Activated B cell treated with CpG ODN at 0.5 μM for 24 hours (primary cell): Measurements from ENCODE around the gene HOOK1. TPM values are rescaled to one million over a fixed set of nuclear protein-coding genes. Genes with fewer than 3 reads are reported as not detected.

Experiments
- ATAC-seq: fragments of 200-7000 bp; cut with Tn5 transposase; one replicate; pipeline ENCODE4 v1.10.0; 2021; ENCODE audit warnings: low read depth, mild to moderate bottlenecking, moderate library complexity
- CTCF ChIA-PET: fragments of 350-600 bp; sonication (Branson Sonifier 250); formaldehyde crosslinking; loops from one replicate; lab custom pipeline; 2021; ENCODE audit warnings: antibody characterized with exemption; lab: Charles Lee
- POLR2A ChIA-PET: fragments of 350-600 bp; sonication (Branson Sonifier 250); formaldehyde crosslinking; loops from one replicate; lab custom pipeline; 2021; ENCODE audit warnings: antibody characterized with exemption; lab: Charles Lee
- DNase-seq: peaks from one replicate; pipeline ENCODE4 v3.0.0; 2022
- H3K27ac Mint-ChIP-seq: one replicate; pipeline ENCODE4 v1.8.0; 2020; ENCODE audit warnings: mixed read lengths
- H3K27me3 Mint-ChIP-seq: one replicate; pipeline ENCODE4 v1.8.0; 2021; ENCODE audit warnings: mixed read lengths
- H3K36me3 Mint-ChIP-seq: one replicate; pipeline ENCODE4 v1.8.0; 2021; ENCODE audit warnings: low read depth, mixed read lengths
- H3K4me1 Mint-ChIP-seq: one replicate; pipeline ENCODE4 v1.8.0; 2021; ENCODE audit warnings: mixed read lengths
- H3K4me3 Mint-ChIP-seq: one replicate; pipeline ENCODE4 v1.8.0; 2020; ENCODE audit warnings: mild to moderate bottlenecking, mixed read lengths
- H3K9me3 Mint-ChIP-seq: one replicate; pipeline ENCODE4 v1.8.0; 2020; ENCODE audit warnings: mixed read lengths
- intact Hi-C: fragments of 100-400 bp; cut with micrococcal nuclease; formaldehyde crosslinking; loops from one replicate; pipeline ENCODE4 v1.15.1; 2024
- total RNA-seq: library from RNA; stranded (reverse); gene quantifications from 2 replicates; pipeline ENCODE4 v1.2.3, GENCODE V29; 2022
- TF ChIP-seq, protein P1 (sequence below): fragments of 200-600 bp; IDR thresholded peaks from one replicate; pipeline ENCODE4 v1.8.0; 2022; ENCODE audit warnings: antibody characterized with exemption, mild to moderate bottlenecking

HOOK1 gene
- 9.9 and 11.5 TPM in 2 replicates for total RNA-seq

DNA sequence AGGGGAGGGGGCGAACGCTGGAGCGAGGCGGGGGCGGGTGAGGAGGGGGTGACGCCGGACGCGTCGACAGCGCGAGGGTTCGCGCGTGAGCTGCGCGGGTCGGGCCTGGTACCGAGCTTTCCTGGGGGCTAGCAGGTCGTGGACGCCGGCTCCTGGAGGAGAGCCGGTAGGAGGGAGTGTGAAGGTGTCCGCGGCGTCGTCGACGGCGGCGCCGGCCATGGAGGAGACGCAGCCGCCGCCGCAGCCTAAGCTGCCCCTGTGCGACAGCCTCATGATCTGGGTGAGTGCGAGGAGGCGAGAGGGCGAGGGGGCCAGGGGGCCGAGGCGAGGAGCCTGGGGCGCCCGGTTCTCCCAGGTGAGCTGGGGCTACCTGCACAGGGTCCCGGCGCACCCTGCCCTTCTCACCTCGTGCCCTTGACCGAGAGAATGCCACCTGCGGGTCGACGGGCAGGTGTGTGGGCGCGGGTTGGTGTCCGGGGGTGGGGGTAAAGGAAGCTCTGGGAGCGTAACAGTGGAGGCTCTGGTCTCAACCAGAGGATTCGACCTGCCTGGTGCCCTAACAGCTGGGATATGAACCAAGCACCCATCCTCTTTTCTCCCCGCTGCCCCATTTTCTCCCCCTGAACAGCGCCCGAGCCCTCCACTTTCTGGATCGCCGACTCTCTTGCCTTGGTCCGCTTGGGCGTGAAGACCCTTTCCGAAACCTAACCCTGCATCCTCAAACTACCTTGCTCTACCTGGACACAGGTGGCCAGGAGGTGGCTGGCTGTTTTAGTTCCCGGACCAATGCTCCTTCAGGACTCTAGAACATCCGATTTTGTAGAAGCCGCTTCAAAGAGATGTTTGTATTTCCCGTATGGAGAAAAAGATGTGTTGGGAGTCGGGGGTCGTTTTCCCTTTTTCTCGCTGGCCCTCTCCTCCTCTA, at the start of gene HOOK1:
Gene HOOK1 (plus strand): TSS at position 49 of the 925 bp plus-strand sequence. CDS start 169 bp downstream, at position 218.
- no peaks in the 10 kb centered on the region for H3K36me3 Mint-ChIP-seq
- POLR2A ChIA-PET = interaction anchor here (0.6 to 2.0 kb wide), 2 partner anchors 308 to 1268 kb away, joined by 3 to 5 read pairs; partner anchors contain the start of gene OMA1
- H3K4me1 Mint-ChIP-seq = peaks cover 5% of the 10 kb centered on the region
- no peaks in the 10 kb centered on the region for H3K9me3 Mint-ChIP-seq
- H3K27ac Mint-ChIP-seq = peak within 1 kb of the TSS; percentile 78
- TF ChIP-seq, protein P1, sequence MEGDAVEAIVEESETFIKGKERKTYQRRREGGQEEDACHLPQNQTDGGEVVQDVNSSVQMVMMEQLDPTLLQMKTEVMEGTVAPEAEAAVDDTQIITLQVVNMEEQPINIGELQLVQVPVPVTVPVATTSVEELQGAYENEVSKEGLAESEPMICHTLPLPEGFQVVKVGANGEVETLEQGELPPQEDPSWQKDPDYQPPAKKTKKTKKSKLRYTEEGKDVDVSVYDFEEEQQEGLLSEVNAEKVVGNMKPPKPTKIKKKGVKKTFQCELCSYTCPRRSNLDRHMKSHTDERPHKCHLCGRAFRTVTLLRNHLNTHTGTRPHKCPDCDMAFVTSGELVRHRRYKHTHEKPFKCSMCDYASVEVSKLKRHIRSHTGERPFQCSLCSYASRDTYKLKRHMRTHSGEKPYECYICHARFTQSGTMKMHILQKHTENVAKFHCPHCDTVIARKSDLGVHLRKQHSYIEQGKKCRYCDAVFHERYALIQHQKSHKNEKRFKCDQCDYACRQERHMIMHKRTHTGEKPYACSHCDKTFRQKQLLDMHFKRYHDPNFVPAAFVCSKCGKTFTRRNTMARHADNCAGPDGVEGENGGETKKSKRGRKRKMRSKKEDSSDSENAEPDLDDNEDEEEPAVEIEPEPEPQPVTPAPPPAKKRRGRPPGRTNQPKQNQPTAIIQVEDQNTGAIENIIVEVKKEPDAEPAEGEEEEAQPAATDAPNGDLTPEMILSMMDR = no peak
- CTCF ChIA-PET = no interaction called here
- H3K4me3 Mint-ChIP-seq = no peak within 1 kb of the TSS
- intact Hi-C loops = loop anchor here (1.0 to 2.0 kb wide), 4 partner anchors 519 to 1269 kb away; partner anchors contain the start of genes JUN, MYSM1 and OMA1
- ATAC-seq (no peak), DNase-seq (no peak)
- H3K27me3 Mint-ChIP-seq = peaks cover 1% of the 10 kb centered on the region

DNA sequence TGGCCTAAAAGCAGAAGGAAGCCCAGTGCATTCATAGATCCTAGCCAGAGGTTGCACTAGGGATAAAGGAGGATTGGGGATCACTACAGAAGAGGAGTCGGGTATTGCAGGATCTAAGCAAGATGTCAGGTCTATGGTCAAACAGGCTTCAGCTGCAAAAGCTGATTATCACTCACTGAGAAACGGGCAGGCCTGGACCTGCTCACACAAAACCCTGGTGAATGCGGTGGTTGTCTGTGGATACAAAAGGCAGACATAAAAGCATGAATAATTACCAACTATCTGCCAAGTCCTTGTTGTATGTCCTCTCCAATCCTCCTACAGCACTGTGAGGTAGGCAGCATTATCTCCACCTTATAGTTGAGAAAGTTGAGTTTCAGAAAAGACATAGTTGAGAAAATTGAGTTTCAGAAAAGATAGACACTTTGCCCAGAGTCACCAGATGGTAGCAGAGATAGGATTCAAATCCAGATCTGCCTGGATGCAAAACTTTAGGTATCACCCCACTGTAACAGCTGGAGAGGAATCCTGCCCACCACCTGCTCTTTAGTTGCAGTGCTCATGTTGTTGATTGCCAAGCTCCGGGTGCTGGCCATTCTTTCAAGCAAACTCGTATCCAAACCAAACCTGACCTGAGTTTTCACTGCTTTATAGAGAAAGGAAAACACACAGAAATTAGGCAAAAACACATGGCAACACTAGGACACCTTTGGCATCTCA, 49.6 kb upstream of the HOOK1 start:
- no peak overlapping the region for H3K4me3 Mint-ChIP-seq
- CTCF ChIA-PET = no interaction called here
- ATAC-seq = no peak

DNA sequence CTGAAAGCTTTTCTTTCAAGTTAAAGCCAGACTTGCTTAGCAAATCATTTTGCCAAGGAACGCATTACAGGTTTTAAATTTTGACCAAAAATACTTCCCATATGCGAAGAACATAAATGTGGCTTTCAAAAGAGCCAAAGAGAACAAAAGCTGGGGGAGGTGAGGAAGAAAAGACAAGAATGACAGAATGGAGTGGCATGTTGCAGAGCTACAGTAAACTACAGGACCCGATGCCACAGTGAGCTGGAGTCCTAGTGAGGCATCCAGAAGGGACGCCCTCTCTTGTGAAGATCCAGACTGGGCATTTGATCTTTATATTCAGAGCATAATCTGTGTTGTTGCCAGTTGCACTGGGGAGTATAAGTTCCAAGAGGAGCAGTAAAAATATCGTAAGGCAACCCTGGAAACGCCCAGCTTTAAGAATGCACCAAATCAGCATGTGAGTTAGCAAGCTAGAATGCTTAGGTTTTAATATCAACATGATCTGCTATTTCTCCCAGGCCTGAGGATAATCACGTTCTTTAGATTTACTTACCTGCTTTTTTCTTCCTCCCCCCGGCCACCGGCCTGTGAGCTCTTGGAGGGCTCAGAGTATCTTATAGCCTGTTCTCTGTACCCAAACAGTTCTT, 48.4 kb upstream of the HOOK1 start:
- H3K4me3 Mint-ChIP-seq = no peak overlapping the region
- TF ChIP-seq, protein P1 = no peak
- H3K36me3 Mint-ChIP-seq = peaks cover 3% of the 10 kb centered on the region
- ChIA-PET POLR2A (no interaction called here), CTCF (interaction anchor here (1.2 kb wide), 1 partner anchor 181 kb away, joined by 3 read pairs; no protein-coding TSS in a partner anchor)
- H3K9me3 Mint-ChIP-seq = no peaks in the 10 kb centered on the region
- no peak overlapping the region for H3K27ac Mint-ChIP-seq
- no peaks in the 10 kb centered on the region for H3K4me1 Mint-ChIP-seq
- no peak for ATAC-seq
- DNase-seq = no peak
- intact Hi-C loops = no loop called here
- H3K27me3 Mint-ChIP-seq = no peaks in the 10 kb centered on the region

More for the DNA sequence above, 49.6 kb upstream of the HOOK1 start:
- Mint-ChIP-seq H3K36me3 (peaks cover 3% of the 10 kb centered on the region), H3K4me1 (no peaks in the 10 kb centered on the region), H3K27me3 (no peaks in the 10 kb centered on the region), H3K9me3 (no peaks in the 10 kb centered on the region), H3K27ac (no peak overlapping the region)
- POLR2A ChIA-PET = no interaction called here
- intact Hi-C loops = no loop called here
- DNase-seq = no peak
- TF ChIP-seq, protein P1 = no peak

DNA sequence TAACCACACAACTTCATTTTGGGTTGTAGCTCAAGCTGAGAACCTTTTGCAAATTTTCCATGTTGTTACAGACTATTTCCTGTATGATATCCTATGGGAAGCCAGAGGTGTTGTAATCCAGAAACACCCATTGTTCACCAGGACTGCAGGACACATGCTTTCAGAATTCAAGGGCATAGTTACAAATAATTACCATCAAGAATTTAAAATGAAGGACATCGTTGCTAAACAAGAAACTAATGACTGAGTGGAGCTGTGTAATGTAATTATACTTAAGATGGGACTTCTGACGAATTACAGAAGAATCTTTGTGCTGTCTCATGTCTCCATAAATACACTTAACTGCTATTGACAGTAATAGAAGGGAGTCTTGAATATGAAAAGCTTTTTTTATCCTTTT, 47.6 kb upstream of the HOOK1 start:
- no peaks in the 10 kb centered on the region for H3K9me3 Mint-ChIP-seq
- H3K4me3 Mint-ChIP-seq = no peak overlapping the region
- DNase-seq (no peak), ATAC-seq (no peak)
- no peak overlapping the region for H3K27ac Mint-ChIP-seq
- POLR2A ChIA-PET = interaction anchor here (0.7 kb wide), 1 partner anchor 56 kb away, joined by 9 read pairs; no protein-coding TSS in a partner anchor
- peaks cover 3% of the 10 kb centered on the region for H3K36me3 Mint-ChIP-seq
- TF ChIP-seq, protein P1 = no peak
- CTCF ChIA-PET = interaction anchor here (1.2 kb wide), 1 partner anchor 181 kb away, joined by 3 read pairs; no protein-coding TSS in a partner anchor
- intact Hi-C loops = no loop called here
- no peaks in the 10 kb centered on the region for H3K27me3 Mint-ChIP-seq
- H3K4me1 Mint-ChIP-seq = no peaks in the 10 kb centered on the region
